Spleen (tissue), 11 donors: ENCODE data around the gene AGMO. TPM values are rescaled to one million over a fixed set of nuclear protein-coding genes. Genes with fewer than 3 reads are reported as not detected.

Experiments used
- DNase-seq: peaks from one replicate; pipeline ENCODE4 v3.0.0-alpha.2; 2020
- H3K27ac ChIP-seq, 8 donors: fragments of 200-600 bp; sonication (generic) in 7 of 8; 1 replicate in 4 of 8; 2 replicates in 4 of 8; pipeline versions ENCODE4 v1.5.0 to v1.8.0; 2016 to 2021; ENCODE audit warnings: inconsistent platforms in 4 of 8, mild to moderate bottlenecking in 4 of 8, moderate library complexity in 1 of 8
- H3K27me3 ChIP-seq, 7 donors: fragments of 200-600 bp; sonication (generic) in 6 of 7; replicated peaks in 1 of 7; 1 replicate in 4 of 7; 2 replicates in 3 of 7; pipeline versions ENCODE4 v1.5.0 to v1.8.0; 2016 to 2021; ENCODE audit warnings: inconsistent platforms in 3 of 7, mild to moderate bottlenecking in 1 of 7
- H3K36me3 ChIP-seq, 6 donors: fragments of 200-600 bp; sonication (generic) in 5 of 6; 1 replicate in 4 of 6; 2 replicates in 2 of 6; pipeline versions ENCODE4 v1.5.0 to v1.8.0; 2016 to 2021; ENCODE audit warnings: inconsistent platforms in 2 of 6
- H3K4me1 ChIP-seq, 6 donors: fragments of 200-600 bp; sonication (generic) in 5 of 6; 1 replicate in 3 of 6; 2 replicates in 3 of 6; pipeline versions ENCODE4 v1.5.0 to v1.8.0; 2016 to 2021; ENCODE audit warnings: inconsistent platforms in 3 of 6
- H3K4me3 ChIP-seq, 8 donors: fragments of 200-600 bp; sonication (generic) in 7 of 8; 1 replicate in 4 of 8; 2 replicates in 4 of 8; pipeline versions ENCODE4 v1.5.0 to v1.8.0; 2016 to 2021; ENCODE audit warnings: inconsistent platforms in 4 of 8, mild to moderate bottlenecking in 4 of 8, moderate library complexity in 2 of 8
- H3K9me3 ChIP-seq, 8 donors: fragments of 200-600 bp; sonication (generic) in 7 of 8; 1 replicate in 4 of 8; 2 replicates in 4 of 8; pipeline versions ENCODE4 v1.5.0 to v1.8.0; 2016 to 2021; ENCODE audit warnings: inconsistent platforms in 4 of 8
- POLR2A ChIP-seq, 3 donors: fragments of 450-650 bp; IDR thresholded peaks; one replicate each; pipeline ENCODE4 v1.5.1; 2017; ENCODE audit warnings: antibody characterized with exemption in 3 of 3, mild to moderate bottlenecking in 1 of 3
- POLR2AphosphoS5 ChIP-seq, 3 donors: sonication (generic); formaldehyde crosslinking; IDR thresholded peaks; one replicate each; pipeline ENCODE4 v1.5.1; 2017; ENCODE audit warnings: antibody characterized with exemption in 3 of 3
- WGBS, 5 donors: extraction: QIAGEN DNeasy Blood & Tissue Kit in 3 of 5; methylation state at CpG; one replicate each; pipeline versions ENCODE4 v1.1.5 to v1.1.7; 2013 to 2018; 5-methylcytosine and 5-hydroxymethylcytosine counted together
- intact Hi-C: fragments of 100-400 bp; cut with DNase I; formaldehyde crosslinking; loops from one replicate; pipeline ENCODE4 v1.15.0; 2023; ENCODE audit warnings: low total_unique reads
- polyA plus RNA-seq, 3 donors: library from polyadenylated mRNA; stranded (reverse); fragments of 200-250 nt; gene quantifications; one replicate each; pipeline ENCODE4 v1.2.1, GENCODE V29; 2013
- total RNA-seq, 7 donors: library from RNA; depleted of rRNA in 3 of 7; stranded (reverse); fragments of >200 nt in 3 of 7; fragmentation: NEBNext Ultra II Directional in 4 of 7; extraction: Animal tissue kit (Norgen Biotek cat#: 25700) in 4 of 7; gene quantifications; one replicate each; pipeline versions ENCODE4 v1.1.0 to v1.2.1, GENCODE V29; 2016 to 2021
- TF ChIP-seq, protein P1 (sequence below), 11 experiments: fragments of 200-600 bp in 7 of 11; fragments of 450-650 bp in 4 of 11; sonication (generic) in 4 of 11; IDR thresholded peaks in 8 of 11; conservative IDR thresholded peaks in 3 of 11; 1 replicate in 7 of 11; 2 replicates in 4 of 11; pipeline versions ENCODE4 v1.4.0 to v1.8.0; 2016 to 2021; ENCODE audit warnings: antibody characterized with exemption in 11 of 11, inconsistent platforms in 4 of 11, mild to moderate bottlenecking in 1 of 11
- donor health status: healthy with polysubstance abuse.
- donor health status: DM: no; HTN: no; CAD: no; lungs with moderate emphysema.
- donor health status: DM: no; HTN: no; CAD: no.
- donor health status: Bipolar disorder and iron deficiency.
- donor health status: healthy.
- donor health status: DM: no; HTN: no; CAD: no.
- donor health status: DM: yes; HTN: yes; CAD: no.

AGMO gene
- total and polyA plus RNA-seq, 10 donors, result 0.02 to 0.03 (median 0.03) TPM; not detected in 7

- no peak overlapping the region for H3K27ac ChIP-seq
- DNase-seq, result no peak
- no peaks in the 10 kb centered on the region for H3K9me3 ChIP-seq
- H3K36me3 ChIP-seq, result no peaks in the 10 kb centered on the region
- intact Hi-C loops, result no loop called here
- TF ChIP-seq POLR2A (IDR thresholded peaks at IDR 0.05), result no peak
- TF ChIP-seq POLR2AphosphoS5 (IDR thresholded peaks at IDR 0.05), result no peak
- TF ChIP-seq, protein P1, sequence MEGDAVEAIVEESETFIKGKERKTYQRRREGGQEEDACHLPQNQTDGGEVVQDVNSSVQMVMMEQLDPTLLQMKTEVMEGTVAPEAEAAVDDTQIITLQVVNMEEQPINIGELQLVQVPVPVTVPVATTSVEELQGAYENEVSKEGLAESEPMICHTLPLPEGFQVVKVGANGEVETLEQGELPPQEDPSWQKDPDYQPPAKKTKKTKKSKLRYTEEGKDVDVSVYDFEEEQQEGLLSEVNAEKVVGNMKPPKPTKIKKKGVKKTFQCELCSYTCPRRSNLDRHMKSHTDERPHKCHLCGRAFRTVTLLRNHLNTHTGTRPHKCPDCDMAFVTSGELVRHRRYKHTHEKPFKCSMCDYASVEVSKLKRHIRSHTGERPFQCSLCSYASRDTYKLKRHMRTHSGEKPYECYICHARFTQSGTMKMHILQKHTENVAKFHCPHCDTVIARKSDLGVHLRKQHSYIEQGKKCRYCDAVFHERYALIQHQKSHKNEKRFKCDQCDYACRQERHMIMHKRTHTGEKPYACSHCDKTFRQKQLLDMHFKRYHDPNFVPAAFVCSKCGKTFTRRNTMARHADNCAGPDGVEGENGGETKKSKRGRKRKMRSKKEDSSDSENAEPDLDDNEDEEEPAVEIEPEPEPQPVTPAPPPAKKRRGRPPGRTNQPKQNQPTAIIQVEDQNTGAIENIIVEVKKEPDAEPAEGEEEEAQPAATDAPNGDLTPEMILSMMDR (IDR thresholded peaks at IDR 0.05 in 8 of 11, conservative IDR thresholded peaks at IDR 0.05 in 3 of 11), result no peak
- no peaks in the 10 kb centered on the region for H3K4me1 ChIP-seq
- WGBS, 5 donors, result 83 to 97% (median 95%) methylated on average over 1 of the region's 1 CpG
- no peak overlapping the region for H3K4me3 ChIP-seq
- no peaks in the 10 kb centered on the region for H3K27me3 ChIP-seq
Observed at GRCh38 chr7:15430911-15431310, 130.9 kb downstream of the AGMO start.

GRCh38 chr7:15430191-15430590 is 131.6 kb downstream of the AGMO start:
- no peak overlapping the region for H3K4me3 ChIP-seq
- H3K27me3 ChIP-seq, result no peaks in the 10 kb centered on the region
- DNase-seq, result no peak
- no peak overlapping the region for H3K27ac ChIP-seq
- intact Hi-C loops, result no loop called here
- H3K9me3 ChIP-seq, result no peaks in the 10 kb centered on the region
- WGBS, 5 donors, result 86 to 96% (median 91%) methylated on average over 2 of the region's 2 CpGs
- H3K4me1 ChIP-seq, result no peaks in the 10 kb centered on the region
- no peak for TF ChIP-seq POLR2AphosphoS5 (IDR thresholded peaks at IDR 0.05)
- TF ChIP-seq POLR2A (IDR thresholded peaks at IDR 0.05), result no peak
- TF ChIP-seq, protein P1 (IDR thresholded peaks at IDR 0.05 in 8 of 11, conservative IDR thresholded peaks at IDR 0.05 in 3 of 11), result no peak
- no peaks in the 10 kb centered on the region for H3K36me3 ChIP-seq

- intact Hi-C loops, result no loop called here
- Histone ChIP-seq H3K27ac (no peak overlapping the region), H3K36me3 (no peaks in the 10 kb centered on the region), H3K9me3 (no peaks in the 10 kb centered on the region), H3K4me1 (no peaks in the 10 kb centered on the region), H3K4me3 (no peak overlapping the region), H3K27me3 (no peaks in the 10 kb centered on the region)
- TF ChIP-seq, protein P1 (IDR thresholded peaks at IDR 0.05 in 8 of 11, conservative IDR thresholded peaks at IDR 0.05 in 3 of 11), result no peak
- TF ChIP-seq POLR2A (IDR thresholded peaks at IDR 0.05) (no peak), POLR2AphosphoS5 (IDR thresholded peaks at IDR 0.05) (no peak)
- DNase-seq, result no peak
- 76 to 91% (median 82%) methylated on average over 2 of the region's 2 CpGs for WGBS, 5 donors
Observed at GRCh38 chr7:15424468-15424867, 137.3 kb downstream of the AGMO start.

GRCh38 chr7:15419596-15419995 is 142.2 kb downstream of the AGMO start:
- peaks cover 0 to 8% (median 3%) of the 10 kb centered on the region in 8 donors for H3K9me3 ChIP-seq
- H3K4me1 ChIP-seq, result no peaks in the 10 kb centered on the region
- TF ChIP-seq, protein P1 (IDR thresholded peaks at IDR 0.05 in 8 of 11, conservative IDR thresholded peaks at IDR 0.05 in 3 of 11), result no peak
- no peak for TF ChIP-seq POLR2A (IDR thresholded peaks at IDR 0.05)
- no peak for TF ChIP-seq POLR2AphosphoS5 (IDR thresholded peaks at IDR 0.05)
- no peak overlapping the region for H3K4me3 ChIP-seq
- 63 to 75% (median 71%) methylated on average over 2 of the region's 2 CpGs for WGBS, 5 donors
- no peak overlapping the region for H3K27ac ChIP-seq
- DNase-seq, result no peak
- intact Hi-C loops, result no loop called here
- no peaks in the 10 kb centered on the region for H3K27me3 ChIP-seq
- H3K36me3 ChIP-seq, result no peaks in the 10 kb centered on the region
